PFSK-1 (cell line): ENCODE measurements around the gene BAG1.

Experiments
- FOXP2 ChIP-seq: optimal IDR thresholded peaks from 2 replicates; pipeline ENCODE3; 2011; ENCODE audit warnings: borderline replicate concordance, control low read depth, inconsistent platforms; ENCODE audit not compliant: insufficient read depth; ENCODE audit errors: extremely low read length, extremely low read depth
- POLR2AphosphoS5 ChIP-seq: IDR thresholded peaks from 2 replicates; pipeline ENCODE4 v1.6.1; 2012; ENCODE audit warnings: low read depth, mild to moderate bottlenecking, control low read depth, low read length, moderate library complexity
- REST ChIP-seq, 2 experiments: IDR thresholded peaks; 2 replicates each; pipeline versions ENCODE4 v1.6.1 to v1.8.0; 2011 to 2012; ENCODE audit warnings: low read depth in 2 of 2, low read length in 2 of 2, control low read depth in 1 of 2, inconsistent platforms in 1 of 2, mild to moderate bottlenecking in 1 of 2, moderate library complexity in 1 of 2; ENCODE audit not compliant: insufficient read depth in 1 of 2
- SIN3A ChIP-seq: IDR thresholded peaks from 2 replicates; pipeline ENCODE4 v1.6.1; 2012; ENCODE audit warnings: mild to moderate bottlenecking, low read length, moderate library complexity, borderline replicate concordance; ENCODE audit not compliant: insufficient read depth
- TAF1 ChIP-seq: IDR thresholded peaks from 2 replicates; pipeline ENCODE4 v1.6.1; 2012; ENCODE audit warnings: low read length, control low read depth, borderline replicate concordance; ENCODE audit not compliant: insufficient read depth

BAG1 gene

DNA sequence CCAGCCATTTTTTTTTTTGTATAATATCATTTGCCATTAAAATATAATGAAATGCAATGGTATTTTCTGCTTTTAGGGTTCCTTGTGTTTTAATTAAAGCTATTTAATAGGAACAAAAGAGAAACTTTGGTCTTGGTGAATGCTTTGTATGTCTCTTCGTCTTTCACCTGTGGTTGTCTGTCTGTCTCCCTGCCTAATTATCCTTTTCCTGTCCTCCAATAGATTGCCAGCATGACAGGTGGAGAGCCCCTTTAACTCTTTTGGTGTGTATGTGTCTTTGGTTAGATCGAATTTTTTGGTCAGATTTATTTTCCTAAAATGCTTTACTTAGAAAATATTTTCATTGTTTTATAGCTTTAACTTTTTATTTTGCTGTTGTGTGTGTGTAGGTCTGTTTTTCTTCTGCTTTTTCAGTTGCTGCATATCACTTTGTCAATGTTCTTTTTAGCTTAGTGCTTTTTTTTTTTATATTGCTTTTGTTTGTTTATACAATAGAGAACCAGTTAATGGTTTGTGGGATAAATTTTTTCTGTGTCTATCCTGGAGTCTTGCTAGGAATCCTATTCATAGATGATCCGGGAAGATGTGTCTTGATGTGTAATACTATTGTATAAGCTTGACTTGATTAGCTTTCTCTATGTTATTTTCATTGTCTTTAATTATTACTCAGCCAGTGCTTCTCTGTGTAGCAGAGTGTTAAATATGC is 8.9 kb upstream of the BAG1 start:
- TF ChIP-seq REST (IDR thresholded peaks at IDR 0.05; ENCODE audit: insufficient read depth in 1 of 2, low read depth in 2 of 2, low read length in 2 of 2) (no peak), POLR2AphosphoS5 (no peak), FOXP2 (no peak)

DNA sequence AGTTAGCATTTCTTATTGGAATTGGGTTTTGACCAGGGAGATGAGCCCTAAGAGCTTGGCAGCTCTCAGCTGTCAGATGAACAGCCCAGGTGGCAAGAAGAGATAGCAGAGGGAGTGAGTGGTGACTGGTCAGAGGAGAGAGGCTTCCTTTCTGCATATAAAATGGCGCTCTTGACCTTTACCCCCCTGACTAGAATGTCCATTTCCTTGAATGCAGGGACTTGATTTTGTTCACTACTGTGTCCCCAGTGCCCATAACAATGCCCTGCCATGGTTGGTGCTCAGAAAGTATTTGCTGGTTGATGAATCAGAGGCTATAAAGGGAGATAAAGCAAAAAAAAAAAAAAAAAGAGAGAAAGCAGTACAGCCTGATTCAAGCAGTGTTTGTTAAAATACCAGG is 7.6 kb upstream of the BAG1 start:
- no peak for TF ChIP-seq POLR2AphosphoS5
- no peak for TF ChIP-seq FOXP2
- TF ChIP-seq REST (IDR thresholded peaks at IDR 0.05; ENCODE audit: insufficient read depth in 1 of 2, low read depth in 2 of 2, low read length in 2 of 2), result no peak
- no peak for TF ChIP-seq TAF1
- TF ChIP-seq SIN3A, result no peak

DNA sequence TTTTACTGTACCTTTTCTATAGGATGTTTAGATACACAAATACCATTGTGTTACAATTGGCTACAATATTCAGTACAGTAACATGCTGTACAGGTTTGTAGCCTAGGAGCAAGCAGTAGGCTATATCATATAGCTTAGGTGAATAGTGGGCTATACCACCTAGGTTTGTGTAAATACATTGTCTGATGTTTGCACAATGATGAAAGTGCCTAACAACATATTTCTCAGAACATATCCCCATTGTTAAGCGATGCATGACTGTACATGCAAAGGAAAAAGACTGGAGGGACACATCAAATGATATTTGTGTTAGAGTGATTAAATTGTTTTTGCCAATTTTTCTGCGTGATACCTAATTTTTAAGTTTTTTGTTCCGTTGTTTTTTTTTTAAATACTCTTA is 5.6 kb upstream of the BAG1 start:
- TF ChIP-seq FOXP2, result no peak
- TF ChIP-seq TAF1, result no peak
- no peak for TF ChIP-seq POLR2AphosphoS5
- no peak for TF ChIP-seq REST (IDR thresholded peaks at IDR 0.05; ENCODE audit: insufficient read depth in 1 of 2, low read depth in 2 of 2, low read length in 2 of 2)
- no peak for TF ChIP-seq SIN3A

GRCh38 chr9:33267151-33267767 is 2.8 kb upstream of the BAG1 start:
- TF ChIP-seq REST (IDR thresholded peaks at IDR 0.05; ENCODE audit: insufficient read depth in 1 of 2, low read depth in 2 of 2, low read length in 2 of 2) (no peak), SIN3A (no peak), TAF1 (no peak), POLR2AphosphoS5 (no peak), FOXP2 (no peak)
